ENCODE data around the gene C6orf132. TPM values are rescaled to one million over a fixed set of nuclear protein-coding genes. Genes with fewer than 3 reads are reported as not detected.

Gene C6orf132
- total RNA-seq, 1 experiment from 2014 or later = 66.0 TPM

GRCh38 chr6:42177514-42178364 lies 35.3 kb upstream of the C6orf132 start:
- Histone ChIP-seq H3K4me2 (ENCODE audit: low read length) (no peak overlapping the region), H3K27me3 (ENCODE audit: low read length) (no peaks in the 10 kb centered on the region), H4K20me1 (ENCODE audit: low read length) (no peaks in the 10 kb centered on the region), H3K79me2 (ENCODE audit: low read length) (no peaks in the 10 kb centered on the region), H3F3A (ENCODE audit: low read length, unreplicated experiment) (no peaks in the 10 kb centered on the region), H3K36me3 (ENCODE audit: low read depth, low read length) (no peaks in the 10 kb centered on the region), H3K9ac (ENCODE audit: low read length) (no peak overlapping the region), H3K27ac (ENCODE audit: low read length) (no peak overlapping the region), H3K9me3 (ENCODE audit: low read length) (no peaks in the 10 kb centered on the region), H2AFZ (ENCODE audit: low read length) (no peak overlapping the region), H3K9me2 (replicated peaks; ENCODE audit: low read length) (no peaks in the 10 kb centered on the region), H3K4me1 (ENCODE audit: insufficient read depth, low read length) (peaks cover 8% of the 10 kb centered on the region), H3K4me3 (ENCODE audit: low read length) (no peak overlapping the region)
- intact Hi-C loops (cut with micrococcal nuclease) = no loop called here
- DNase-seq (no peak), ATAC-seq (no peak)
- ChIA-PET CTCF (no interaction called here), POLR2A (ENCODE audit: unreplicated experiment) (no interaction called here)
- no TSS peak for BruUV-seq (replicated peaks)
- no peak for TF ChIP-seq EZH2 (IDR thresholded peaks at IDR 0.05; ENCODE audit: low read length, unreplicated experiment)
- TF ChIP-seq CTCF (conservative IDR thresholded peaks at IDR 0.05; ENCODE audit: low read depth, low read length) = no peak
- no peak for TF ChIP-seq EZH2phosphoT487 (IDR thresholded peaks at IDR 0.05; ENCODE audit: borderline replicate concordance, low read length)

- H2AFZ ChIP-seq (ENCODE audit: low read length) = no peak overlapping the region
- no peaks in the 10 kb centered on the region for H3K27me3 ChIP-seq (ENCODE audit: low read length)
- no peaks in the 10 kb centered on the region for H3K36me3 ChIP-seq (ENCODE audit: low read depth, low read length)
- no peaks in the 10 kb centered on the region for H3F3A ChIP-seq (ENCODE audit: low read length, unreplicated experiment)
- no peak overlapping the region for H3K4me3 ChIP-seq (ENCODE audit: low read length)
- no peaks in the 10 kb centered on the region for H3K79me2 ChIP-seq (ENCODE audit: low read length)
- intact Hi-C loops (cut with micrococcal nuclease) = no loop called here
- no peaks in the 10 kb centered on the region for H3K9me3 ChIP-seq (ENCODE audit: low read length)
- no peaks in the 10 kb centered on the region for H4K20me1 ChIP-seq (ENCODE audit: low read length)
- no peak overlapping the region for H3K9ac ChIP-seq (ENCODE audit: low read length)
- no peak overlapping the region for H3K27ac ChIP-seq (ENCODE audit: low read length)
- peaks cover 8% of the 10 kb centered on the region for H3K4me1 ChIP-seq (ENCODE audit: insufficient read depth, low read length)
- POLR2A ChIA-PET (ENCODE audit: unreplicated experiment) = no interaction called here
- H3K9me2 ChIP-seq (replicated peaks; ENCODE audit: low read length) = no peaks in the 10 kb centered on the region
- TF ChIP-seq CTCF (conservative IDR thresholded peaks at IDR 0.05; ENCODE audit: low read depth, low read length) = no peak
- TF ChIP-seq EZH2 (IDR thresholded peaks at IDR 0.05; ENCODE audit: low read length, unreplicated experiment) = no peak
- no peak for TF ChIP-seq EZH2phosphoT487 (IDR thresholded peaks at IDR 0.05; ENCODE audit: borderline replicate concordance, low read length)
- H3K4me2 ChIP-seq (ENCODE audit: low read length) = no peak overlapping the region
- no TSS peak for BruUV-seq (replicated peaks)
- DNase-seq = no peak
- ATAC-seq = no peak
- CTCF ChIA-PET = no interaction called here
Observed at GRCh38 chr6:42176981-42177380, 34.6 kb upstream of the C6orf132 start.

DNA sequence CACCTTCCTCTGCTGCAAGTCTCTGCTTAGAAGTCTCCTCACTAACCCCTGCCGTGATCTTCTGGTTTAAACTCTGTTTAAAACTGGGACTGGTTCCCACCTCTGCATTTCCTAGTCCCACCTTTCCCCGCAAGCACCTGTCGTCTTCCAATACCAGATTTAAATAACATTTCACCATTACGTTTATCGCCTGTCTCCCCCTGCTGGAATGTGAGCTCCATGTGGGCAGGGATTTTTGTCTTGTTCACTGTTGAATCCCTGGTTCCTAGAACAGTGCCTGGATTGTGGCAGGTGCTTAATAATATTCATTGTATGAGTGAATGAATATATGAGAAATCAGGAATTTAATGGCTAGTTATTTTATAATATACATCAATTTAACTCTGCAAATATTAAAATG lies 33.4 kb upstream of the C6orf132 start:
- Histone ChIP-seq H3K4me3 (ENCODE audit: low read length) (no peak overlapping the region), H4K20me1 (ENCODE audit: low read length) (no peaks in the 10 kb centered on the region), H3K79me2 (ENCODE audit: low read length) (no peaks in the 10 kb centered on the region), H3K4me2 (ENCODE audit: low read length) (no peak overlapping the region), H3K9me2 (replicated peaks; ENCODE audit: low read length) (no peaks in the 10 kb centered on the region), H3K27me3 (ENCODE audit: low read length) (no peaks in the 10 kb centered on the region), H3F3A (ENCODE audit: low read length, unreplicated experiment) (no peaks in the 10 kb centered on the region), H3K36me3 (ENCODE audit: low read depth, low read length) (no peaks in the 10 kb centered on the region), H3K4me1 (ENCODE audit: insufficient read depth, low read length) (peaks cover 8% of the 10 kb centered on the region), H3K27ac (ENCODE audit: low read length) (no peak overlapping the region), H3K9me3 (ENCODE audit: low read length) (no peaks in the 10 kb centered on the region), H2AFZ (ENCODE audit: low read length) (no peak overlapping the region), H3K9ac (ENCODE audit: low read length) (no peak overlapping the region)
- no peak for TF ChIP-seq EZH2 (IDR thresholded peaks at IDR 0.05; ENCODE audit: low read length, unreplicated experiment)
- TF ChIP-seq CTCF (conservative IDR thresholded peaks at IDR 0.05; ENCODE audit: low read depth, low read length) = peak; percentile 54
- intact Hi-C loops (cut with micrococcal nuclease) = no loop called here
- ChIA-PET POLR2A (ENCODE audit: unreplicated experiment) (no interaction called here), CTCF (interaction anchor here (0.6 kb wide), 1 partner anchor 22 kb away, joined by 4 read pairs; no protein-coding TSS in a partner anchor)
- BruUV-seq (replicated peaks) = no TSS peak
- peak; percentile 27 for DNase-seq
- ATAC-seq = no peak

Data from PC-3 (cell line).